NCI-H1092 (cell line): ENCODE data around the gene ADCK2.
"Not testable (repeated sequence)": the region's sequence is repeated elsewhere in the genome, so short reads cannot be mapped to it uniquely, and the experiment has no call there.

ENCODE experiments used
- DNase-seq: peaks from one replicate; lab custom pipeline; 2025; lab: John Stamatoyannopoulos, UW

ADCK2 gene

DNA sequence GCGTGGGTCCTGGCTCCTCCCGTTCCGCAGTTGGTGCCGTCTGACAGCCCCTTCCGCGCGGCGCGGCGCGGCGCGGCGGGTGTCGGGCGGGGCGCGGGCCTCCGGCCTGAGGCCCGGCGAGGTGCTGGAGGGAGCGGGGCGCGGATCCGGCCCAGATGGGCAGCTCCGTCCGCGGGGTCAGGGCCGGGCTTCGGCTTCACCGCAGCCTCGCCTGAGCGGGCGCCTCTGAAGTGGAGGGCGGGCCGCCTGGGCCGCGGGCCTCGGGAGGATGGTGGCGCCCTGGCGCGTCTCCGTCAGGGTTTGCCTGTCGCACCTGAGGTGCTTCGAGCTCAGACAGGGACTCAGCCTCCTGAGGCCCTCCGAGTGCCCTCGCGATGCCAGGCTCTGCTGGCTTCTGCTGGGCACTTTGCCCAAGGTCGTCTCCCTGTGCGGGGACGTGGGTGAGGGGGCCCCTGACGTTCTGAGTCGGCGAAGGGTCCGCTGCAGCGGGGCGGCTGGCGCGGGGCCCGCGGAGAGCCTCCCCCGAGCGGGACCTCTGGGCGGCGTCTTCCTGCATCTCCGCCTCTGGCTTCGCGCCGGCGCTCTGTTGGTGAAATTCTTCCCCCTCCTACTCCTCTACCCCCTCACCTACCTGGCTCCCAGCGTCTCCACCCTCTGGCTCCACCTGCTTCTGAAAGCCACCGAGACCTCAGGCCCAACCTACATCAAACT, 473 bp downstream of the ADCK2 start:
- no peak for DNase-seq

- DNase-seq = no peak
These were observed 1.0 kb downstream of the ADCK2 start for GRCh38 chr7:140673774-140674155.

DNA sequence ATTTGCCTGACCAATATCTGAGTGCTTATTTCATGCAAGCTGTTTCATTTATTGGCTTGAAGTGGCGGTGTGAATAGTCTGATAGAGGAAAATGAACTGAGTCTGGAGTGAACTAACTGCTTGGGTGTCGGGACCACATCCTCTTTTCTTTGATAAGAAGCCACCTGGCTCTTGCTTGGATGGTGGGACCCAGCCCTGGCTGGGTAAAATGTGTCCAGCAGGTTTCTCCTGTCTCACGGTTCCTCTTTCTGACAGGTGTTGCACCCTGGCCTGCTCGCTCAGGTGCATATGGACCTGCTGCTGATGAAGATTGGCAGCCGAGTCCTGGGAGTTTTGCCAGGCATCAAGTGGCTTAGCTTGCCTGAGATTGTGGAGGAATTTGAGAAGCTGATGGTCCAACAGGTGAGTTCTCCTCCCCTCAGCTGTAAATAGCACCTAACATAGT, 1.6 kb downstream of the ADCK2 start:
- no peak for DNase-seq

DNA sequence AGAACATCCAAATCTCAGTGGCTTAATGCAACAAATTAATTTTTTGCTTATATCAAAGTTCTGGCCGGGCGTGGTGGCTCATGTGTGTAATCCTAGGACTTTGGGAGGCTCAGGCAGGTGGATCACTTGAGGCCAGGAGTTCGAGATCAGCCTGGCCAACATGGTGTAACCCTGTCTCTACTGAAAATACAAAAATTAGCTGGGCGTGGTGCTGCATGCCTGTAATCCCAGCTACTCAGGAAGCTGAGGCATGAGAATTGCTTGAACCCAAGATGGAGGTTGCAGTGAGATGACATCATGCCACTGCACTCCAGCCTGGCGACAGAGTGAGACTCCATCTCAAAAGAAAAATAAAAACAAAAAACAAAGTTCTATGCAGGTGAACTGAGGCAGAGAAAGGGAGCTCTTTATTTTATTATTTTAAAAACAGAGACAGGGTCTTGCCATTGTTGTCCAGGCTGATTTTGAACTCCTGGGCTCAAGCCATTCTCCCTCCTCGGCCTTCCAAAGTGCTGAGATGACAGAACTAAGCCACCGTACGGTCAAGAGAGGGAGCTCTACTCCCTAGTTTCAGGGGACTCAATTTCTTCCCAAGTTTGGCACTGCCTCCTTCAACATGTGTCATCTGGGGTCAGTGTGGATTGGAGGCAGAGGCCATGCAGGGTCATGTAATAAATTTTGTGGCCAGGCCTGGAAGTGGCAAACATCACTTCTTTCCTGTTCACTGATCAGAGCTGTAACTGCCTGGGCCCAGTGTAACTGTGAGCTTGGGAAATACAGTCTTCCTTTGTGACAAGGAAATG, 2.4 kb downstream of the ADCK2 start:
- DNase-seq = no peak

- DNase-seq = no peak
These were observed 3.0 kb downstream of the ADCK2 start for GRCh38 chr7:140675726-140676125.

DNA sequence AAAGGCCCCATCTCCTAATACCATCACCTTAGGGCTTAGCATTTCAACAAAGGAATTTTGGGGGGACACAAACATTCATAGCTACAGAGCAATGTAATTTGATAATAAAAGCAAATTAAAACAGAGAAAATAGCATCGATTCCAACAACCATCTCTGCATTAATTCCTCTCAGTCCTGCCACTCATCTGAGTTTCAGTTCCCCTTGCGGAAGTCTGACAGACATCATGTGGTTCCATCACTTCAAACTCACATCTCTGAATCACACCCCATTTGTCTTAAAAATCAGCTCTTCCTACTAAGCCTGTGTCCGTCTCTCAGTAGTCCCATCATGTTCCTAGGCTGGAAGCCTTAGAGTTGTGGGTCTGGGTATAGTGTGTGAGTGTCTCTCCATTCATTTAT, 3.6 kb downstream of the ADCK2 start:
- DNase-seq = no peak

- DNase-seq = not testable (repeated sequence)
These were observed 4.2 kb downstream of the ADCK2 start for GRCh38 chr7:140676956-140677355.

GRCh38 chr7:140677496-140677895, 4.8 kb downstream of the ADCK2 start:
- DNase-seq = no peak

- no peak for DNase-seq
These were observed 5.5 kb downstream of the ADCK2 start for GRCh38 chr7:140678081-140678815.

DNA sequence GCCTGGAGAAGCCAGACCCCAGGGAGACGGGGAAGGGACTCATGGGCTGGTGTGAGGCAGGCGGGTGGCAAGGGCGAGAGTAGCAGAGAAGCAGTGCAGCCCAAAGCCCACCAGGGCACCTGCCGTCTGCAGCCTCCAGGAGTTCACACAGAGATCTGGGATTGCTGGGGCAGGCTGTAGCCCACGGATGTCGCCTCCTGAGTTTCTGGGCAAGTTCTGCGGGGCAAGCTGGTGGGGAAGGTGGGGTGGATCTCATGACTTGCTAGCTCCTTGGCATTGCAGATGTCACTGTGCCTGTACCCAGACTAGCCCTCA, 6.0 kb downstream of the ADCK2 start:
- DNase-seq = no peak

DNA sequence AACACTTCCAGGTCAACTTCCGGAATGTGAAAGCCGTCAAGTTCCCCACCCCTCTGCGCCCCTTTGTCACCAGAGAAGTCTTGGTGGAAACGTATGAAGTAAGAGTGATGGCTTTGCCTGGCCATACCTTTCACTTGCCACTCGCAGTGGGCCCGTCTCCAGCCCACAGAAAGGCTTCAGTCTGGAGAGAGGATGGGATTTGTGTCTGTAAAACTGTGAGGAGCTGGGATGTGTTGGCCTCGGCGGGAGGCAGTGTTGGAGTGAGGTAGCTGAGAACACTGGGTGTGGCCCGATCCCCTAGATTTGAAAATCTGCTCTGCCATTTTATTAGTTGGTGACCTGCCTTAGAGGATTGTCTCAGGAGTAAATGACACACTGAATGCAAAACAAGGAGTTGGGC, 6.4 kb downstream of the ADCK2 start:
- no peak for DNase-seq

- DNase-seq = no peak
These were observed 8.1 kb downstream of the ADCK2 start for GRCh38 chr7:140680886-140681285.

GRCh38 chr7:140681766-140682165, 9.0 kb downstream of the ADCK2 start:
- DNase-seq = no peak

GRCh38 chr7:140683657-140684056, 10.9 kb downstream of the ADCK2 start:
- DNase-seq = no peak

GRCh38 chr7:140684066-140684950, 11.6 kb downstream of the ADCK2 start:
- DNase-seq = no peak

GRCh38 chr7:140685407-140686087, 12.8 kb downstream of the ADCK2 start:
- DNase-seq = no peak

GRCh38 chr7:140686921-140687320, 14.2 kb downstream of the ADCK2 start:
- DNase-seq = no peak

- DNase-seq = no peak
These were observed 15.6 kb downstream of the ADCK2 start for GRCh38 chr7:140688341-140688740.

GRCh38 chr7:140689199-140690152, 16.7 kb downstream of the ADCK2 start:
- no peak for DNase-seq

GRCh38 chr7:140691376-140692045, 18.8 kb downstream of the ADCK2 start:
- DNase-seq = no peak
